Raji (cell line): ENCODE data around the gene ZFHX3.

Experiments used
- POLR2A ChIP-seq: IDR thresholded peaks from 2 replicates; pipeline ENCODE4 v1.6.1; 2011; ENCODE audit warnings: low read depth, low read length, control low read depth; ENCODE audit not compliant: insufficient read depth

The ZFHX3 gene, protein sequence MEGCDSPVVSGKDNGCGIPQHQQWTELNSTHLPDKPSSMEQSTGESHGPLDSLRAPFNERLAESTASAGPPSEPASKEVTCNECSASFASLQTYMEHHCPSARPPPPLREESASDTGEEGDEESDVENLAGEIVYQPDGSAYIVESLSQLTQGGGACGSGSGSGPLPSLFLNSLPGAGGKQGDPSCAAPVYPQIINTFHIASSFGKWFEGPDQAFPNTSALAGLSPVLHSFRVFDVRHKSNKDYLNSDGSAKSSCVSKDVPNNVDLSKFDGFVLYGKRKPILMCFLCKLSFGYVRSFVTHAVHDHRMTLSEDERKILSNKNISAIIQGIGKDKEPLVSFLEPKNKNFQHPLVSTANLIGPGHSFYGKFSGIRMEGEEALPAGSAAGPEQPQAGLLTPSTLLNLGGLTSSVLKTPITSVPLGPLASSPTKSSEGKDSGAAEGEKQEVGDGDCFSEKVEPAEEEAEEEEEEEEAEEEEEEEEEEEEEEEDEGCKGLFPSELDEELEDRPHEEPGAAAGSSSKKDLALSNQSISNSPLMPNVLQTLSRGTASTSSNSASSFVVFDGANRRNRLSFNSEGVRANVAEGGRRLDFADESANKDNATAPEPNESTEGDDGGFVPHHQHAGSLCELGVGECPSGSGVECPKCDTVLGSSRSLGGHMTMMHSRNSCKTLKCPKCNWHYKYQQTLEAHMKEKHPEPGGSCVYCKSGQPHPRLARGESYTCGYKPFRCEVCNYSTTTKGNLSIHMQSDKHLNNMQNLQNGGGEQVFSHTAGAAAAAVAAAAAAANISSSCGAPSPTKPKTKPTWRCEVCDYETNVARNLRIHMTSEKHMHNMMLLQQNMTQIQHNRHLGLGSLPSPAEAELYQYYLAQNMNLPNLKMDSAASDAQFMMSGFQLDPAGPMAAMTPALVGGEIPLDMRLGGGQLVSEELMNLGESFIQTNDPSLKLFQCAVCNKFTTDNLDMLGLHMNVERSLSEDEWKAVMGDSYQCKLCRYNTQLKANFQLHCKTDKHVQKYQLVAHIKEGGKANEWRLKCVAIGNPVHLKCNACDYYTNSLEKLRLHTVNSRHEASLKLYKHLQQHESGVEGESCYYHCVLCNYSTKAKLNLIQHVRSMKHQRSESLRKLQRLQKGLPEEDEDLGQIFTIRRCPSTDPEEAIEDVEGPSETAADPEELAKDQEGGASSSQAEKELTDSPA (N-terminal part only)

DNA sequence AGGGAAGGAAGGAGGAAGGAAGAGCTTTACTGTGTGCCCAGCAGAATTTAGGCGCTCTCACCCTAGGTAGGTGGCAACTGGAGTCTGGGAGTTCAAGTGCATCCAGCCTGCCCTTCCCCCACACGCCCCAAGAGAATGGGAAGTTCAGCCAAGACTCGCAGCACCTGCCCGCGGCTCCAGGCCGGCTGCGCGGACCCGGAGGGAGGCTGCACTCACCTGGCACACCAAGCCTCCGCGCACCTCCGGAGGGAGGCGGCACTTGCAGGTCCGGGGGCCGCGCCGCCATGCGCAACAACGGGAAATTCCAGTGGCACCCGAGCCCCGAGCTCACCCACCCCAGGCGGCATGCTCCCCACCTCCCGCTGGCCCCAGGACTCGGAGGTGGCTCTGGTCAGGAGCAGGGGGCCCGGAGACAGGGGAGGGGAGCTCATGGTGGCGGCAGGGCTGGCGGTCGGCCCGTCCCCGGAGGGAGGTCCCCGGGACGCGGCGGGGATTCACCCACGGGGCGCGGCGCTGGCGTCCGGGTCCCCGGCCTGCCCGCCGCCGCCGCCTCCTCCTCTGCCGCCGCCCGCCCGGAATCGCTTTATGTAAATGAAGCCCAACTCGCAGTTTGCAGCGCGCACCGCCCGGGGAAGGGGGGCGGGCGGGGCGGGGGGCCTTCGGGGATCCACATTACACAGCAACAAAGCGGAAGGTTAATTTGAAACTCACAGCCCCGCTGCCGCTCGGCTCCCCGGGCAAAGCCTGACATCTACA is at the start of gene ZFHX3:
Gene ZFHX3 (minus strand): TSS at position 593 of the 756 bp plus-strand sequence. CDS start 87,983 bp downstream, outside the sequence.
- no peak for TF ChIP-seq POLR2A

DNA sequence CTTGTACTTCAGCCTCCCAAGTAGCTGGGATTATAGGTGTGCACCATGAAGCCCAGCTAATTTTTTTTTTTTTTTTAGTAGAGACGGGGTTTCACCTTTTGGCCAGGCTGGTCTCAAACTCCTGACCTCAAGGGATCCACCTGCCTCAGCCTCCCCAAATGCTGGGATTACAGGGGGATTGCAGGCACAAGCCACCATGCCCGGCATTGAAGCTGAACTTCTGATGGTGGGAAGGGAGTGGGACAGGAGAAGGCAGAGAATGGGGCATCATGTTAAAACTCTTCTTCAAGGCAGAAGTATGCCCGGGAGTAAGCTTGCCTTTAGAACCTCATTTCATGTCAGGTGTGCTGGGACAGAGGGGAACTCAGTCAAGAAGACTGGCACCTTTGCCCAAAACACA is 48.6 kb upstream of the ZFHX3 start:
- TF ChIP-seq POLR2A: no peak

DNA sequence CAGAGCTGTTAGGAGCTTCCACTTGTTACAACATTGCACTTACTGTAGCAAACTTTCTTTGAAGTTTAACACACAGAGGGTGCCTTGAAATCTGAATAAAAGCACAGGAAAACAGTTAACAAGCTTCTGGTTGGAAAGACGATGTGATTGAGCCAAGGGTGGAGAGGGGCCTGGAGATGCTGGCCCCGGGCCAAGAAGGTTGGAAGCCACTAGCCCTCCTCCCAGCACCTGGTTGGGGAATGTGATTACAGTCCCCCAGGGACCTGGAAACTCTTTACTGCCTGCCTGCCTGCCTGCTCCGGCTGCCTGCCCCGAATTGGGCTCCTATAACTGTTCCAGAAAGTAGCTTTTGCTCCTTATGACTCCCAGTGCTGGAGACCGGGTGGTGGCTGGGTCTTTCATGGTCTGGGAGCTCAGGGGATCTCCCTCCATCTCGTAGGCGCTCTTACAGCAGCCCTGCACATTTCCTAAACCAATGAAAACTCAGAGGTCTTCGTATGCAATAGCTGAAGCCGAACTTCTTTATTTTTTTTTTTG is 48.0 kb upstream of the ZFHX3 start:
- no peak for TF ChIP-seq POLR2A

DNA sequence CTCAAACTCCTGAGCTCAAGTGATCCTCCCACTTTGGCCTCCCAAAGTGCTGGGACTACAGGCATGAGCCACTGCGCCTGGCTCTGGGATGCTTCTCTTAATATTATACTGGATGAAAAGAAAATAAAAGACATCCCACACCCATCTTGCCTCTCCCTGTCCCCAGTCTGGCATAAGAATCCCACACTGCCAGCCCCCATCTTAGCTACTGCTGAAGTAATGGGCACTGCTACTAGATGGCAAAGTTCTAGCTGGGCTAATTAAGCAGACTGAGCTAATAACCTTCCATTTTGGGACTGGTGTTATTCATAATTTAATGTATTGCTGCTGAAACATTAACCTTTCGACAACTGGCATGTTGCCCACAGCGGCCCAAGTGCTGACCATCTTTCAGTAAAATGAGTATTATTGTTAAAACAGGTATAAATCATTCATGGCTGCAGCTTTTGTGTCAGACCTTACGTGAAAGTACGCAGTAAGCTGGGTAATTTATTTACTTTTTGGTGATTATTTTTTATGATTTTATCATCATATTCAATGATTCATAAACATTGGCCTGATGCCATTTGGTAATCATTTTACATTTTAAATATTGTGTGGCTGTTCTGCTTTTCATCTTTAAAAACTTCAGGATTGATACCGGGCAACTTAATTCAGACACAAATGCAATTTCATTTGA is 47.4 kb upstream of the ZFHX3 start:
- no peak for TF ChIP-seq POLR2A

DNA sequence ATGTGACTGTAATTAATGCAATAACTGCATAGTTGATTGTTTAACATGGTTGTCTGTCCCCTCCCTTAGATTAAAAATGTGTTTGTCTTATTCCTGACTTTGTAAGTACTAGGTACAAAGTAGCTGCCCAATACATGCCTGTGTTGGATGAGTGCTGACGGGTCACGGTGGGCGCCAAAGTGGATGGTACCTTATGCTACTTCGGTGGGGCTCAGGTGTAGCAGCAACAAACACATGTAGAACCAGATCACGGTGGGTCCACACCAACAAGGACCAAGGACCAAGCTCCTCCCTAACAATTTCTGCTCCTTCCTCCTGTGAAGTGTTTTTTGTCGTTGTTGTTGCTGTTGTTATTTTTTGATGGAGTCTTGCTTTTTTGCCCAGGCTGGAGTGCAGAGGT is 46.4 kb upstream of the ZFHX3 start:
- TF ChIP-seq POLR2A: no peak

DNA sequence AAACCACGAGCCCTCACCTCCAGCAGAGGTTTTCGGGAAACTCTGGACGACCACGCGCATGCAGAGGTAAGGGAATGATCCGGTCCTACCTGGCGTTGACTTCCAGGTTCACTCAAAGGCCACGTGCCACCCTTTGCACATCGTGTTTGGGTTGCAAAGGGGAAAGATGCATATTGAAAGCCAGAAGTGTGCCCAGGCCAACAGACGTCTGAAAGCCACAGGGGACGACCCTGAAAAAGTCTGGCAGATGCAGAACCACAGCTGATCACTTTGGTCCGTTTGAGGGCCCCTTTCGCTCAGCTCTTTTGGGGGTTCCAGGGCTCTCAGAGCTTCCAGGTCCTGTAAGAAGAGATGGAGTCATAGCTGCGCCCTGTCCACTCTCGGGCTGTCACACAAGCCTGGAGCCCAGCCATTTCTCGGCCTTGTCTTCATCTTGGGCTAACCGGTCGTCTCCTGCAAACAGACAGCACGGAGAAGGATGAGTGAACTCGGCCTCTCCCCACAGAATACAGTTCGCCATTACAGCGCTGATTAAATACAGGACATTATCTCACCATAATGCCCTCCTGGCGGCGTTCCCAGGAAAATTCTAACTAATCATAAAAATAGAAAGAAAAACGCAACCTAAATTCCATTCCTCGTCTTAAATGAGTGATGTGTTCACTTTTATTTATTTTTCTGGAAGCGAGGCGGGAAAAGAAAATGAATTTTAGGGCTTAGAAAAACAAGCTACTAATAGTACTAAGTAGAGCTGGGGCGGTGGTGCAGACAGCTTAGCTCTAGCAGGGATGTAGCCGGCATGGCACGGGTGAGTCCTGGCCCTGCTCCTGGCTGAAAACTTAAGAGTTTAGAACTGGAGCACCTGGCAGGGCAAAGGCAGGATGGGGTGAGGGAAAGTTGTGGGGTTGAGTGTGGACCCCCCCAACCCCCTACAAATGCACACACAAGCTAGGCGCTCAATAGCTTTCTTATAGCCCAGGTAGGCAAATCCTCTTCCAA is 45.5 kb upstream of the ZFHX3 start:
- no peak for TF ChIP-seq POLR2A

DNA sequence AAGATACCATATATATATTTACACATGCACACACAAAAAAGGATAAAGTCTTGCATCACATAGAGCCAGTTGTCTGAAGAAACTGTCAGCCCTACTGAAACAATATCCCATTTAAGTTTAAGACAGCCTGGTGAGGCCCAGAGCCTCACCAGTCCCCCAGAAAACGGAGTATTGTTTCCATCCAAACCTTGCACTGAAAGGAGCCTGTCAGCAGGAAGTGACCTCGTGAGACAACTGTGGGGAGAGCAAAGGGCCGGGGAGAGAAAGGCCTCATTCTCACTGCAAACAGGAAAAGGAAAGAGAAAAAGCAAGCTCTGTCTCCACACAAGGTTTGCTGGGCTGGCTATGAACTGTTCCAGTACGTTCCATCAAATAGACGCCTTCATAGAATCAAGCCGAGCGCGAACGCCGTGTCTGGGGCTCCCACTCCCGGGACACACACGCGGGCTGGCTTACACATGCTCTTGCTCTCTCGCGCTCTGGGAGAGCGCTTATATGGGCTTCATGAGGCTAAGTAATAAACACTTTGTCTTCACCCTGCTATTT is 44.4 kb upstream of the ZFHX3 start:
- no peak for TF ChIP-seq POLR2A

DNA sequence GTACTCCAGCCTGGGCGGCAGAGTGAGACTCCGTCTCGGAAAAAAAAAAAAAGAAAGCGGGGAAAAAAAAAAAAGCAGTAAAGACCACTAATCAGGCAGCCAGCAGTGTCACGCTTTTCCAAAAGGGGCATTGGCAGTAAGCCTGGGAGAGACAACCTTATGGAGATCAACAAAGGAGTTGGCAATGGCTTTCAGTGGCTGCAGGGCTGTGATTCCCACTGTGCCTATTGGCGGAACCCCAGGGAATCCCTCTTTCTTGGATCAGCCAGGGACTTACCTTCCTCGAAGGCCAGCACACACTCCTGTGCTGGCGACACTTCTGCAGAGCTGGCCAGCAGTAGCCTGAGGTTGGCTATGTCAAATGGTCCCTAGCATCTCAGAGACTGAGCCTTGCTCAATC is 43.2 kb upstream of the ZFHX3 start:
- TF ChIP-seq POLR2A: no peak

DNA sequence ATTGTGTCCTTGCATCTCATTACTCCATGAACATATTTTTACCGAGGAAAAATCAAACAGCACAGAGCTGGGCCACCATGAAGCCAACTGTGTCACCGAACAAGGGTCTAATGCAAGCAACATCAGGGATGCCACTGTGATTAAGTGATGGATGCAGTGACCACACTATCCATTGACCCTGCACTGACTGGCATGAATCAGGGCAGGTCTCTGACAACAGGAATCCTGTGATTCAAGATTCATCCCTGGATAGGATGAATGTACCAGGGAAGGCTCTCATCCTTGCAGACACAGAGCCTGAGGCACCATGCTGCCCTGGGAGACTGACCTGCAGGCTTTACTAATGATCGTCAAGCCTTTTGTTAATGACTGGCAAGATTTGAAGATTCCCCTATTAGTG is 41.5 kb upstream of the ZFHX3 start:
- no peak for TF ChIP-seq POLR2A

DNA sequence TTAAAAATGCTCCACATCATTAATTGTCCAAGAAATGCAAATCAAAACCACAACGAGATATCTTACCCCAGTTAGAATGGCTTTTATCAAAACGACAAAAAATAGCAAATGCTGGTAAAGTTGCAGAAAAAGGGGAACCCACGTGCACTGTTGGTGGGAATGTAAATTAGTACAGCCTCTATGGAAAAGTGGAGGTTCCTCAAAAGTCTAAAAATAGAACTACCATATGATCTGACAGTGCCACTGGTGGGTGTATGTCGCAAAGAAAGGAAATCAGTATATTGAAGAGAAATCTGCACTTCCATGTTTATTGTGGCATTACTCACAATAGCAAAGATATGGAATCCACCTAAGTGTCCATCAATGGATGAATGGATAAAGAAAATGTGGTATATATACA is 38.2 kb upstream of the ZFHX3 start:
- TF ChIP-seq POLR2A: no peak

DNA sequence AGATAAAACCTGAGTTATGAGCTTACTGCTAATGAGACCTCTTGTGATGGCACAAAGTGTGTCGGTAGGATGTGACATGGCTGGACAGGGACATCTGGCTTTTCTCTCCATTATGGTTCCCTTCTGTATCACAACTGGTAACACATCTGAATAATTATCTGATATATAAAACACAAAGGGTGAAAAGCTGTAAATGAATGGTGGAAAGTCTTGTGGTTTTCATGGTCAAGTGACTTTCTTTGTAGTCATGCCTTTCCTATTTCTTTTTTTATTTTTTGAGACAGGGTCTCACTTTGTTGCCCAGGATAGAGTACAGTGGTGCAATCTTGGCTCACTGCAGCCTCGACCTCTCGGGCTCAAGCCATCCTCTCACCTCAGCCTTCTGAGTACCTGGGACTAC is 35.3 kb upstream of the ZFHX3 start:
- TF ChIP-seq POLR2A: no peak

DNA sequence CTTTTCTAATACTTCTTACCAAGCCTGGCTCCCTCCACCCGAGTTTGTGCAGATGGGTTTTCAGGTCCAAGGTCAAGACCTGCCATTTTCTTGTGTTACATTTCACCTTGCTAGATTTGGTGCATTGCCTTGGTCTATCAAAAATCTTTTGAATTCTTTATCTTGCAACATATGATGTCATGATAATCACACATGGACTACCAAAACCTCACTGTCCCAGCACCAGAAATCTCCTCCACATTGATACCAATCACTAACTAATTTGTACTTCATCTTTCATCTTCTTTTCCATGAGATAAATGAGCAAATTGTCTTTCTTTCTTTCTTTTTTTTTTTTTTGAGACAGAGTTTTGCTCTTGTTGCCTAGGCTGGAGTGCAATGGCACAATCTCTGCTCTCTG is 33.0 kb upstream of the ZFHX3 start:
- no peak for TF ChIP-seq POLR2A

DNA sequence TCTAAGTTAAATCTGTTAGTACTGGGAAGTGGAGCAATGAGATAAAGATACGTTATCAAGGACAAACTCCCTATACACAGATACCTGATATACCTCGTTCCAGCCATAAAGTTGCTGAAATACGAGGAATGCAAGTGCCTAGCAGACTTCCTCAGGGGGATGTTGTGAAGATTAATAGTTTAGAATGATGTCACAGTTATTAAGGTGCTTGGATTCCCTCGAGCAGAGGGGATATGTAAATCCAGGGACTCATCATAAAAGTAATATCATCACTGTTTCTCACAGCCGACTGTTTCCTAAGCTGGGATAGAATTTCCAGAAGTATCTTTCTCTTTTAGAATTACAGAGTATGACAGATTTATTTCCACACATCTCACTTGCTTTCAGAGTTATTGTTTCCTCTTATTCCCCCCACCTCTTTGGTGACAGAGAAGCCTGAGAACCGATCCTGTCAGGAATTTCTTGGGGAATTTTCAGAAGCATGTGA is 28.4 kb upstream of the ZFHX3 start:
- TF ChIP-seq POLR2A: no peak

DNA sequence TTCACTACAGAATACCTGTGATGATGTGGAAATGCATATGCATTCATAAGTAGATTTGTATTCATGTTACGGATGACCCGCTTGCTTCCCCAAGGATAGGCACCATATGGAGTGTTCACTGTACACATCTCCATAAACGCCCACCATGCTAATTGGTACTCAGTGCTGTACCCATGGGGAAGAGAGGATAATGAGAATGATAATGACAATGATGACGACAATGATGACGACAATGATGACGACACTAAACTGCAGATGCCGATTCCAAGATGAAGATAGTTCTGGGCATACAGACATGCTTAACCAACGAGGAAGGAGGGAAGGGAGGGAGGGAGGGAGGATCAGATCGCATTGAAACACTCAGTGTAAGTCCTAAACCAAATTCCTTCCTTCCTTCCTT is 26.5 kb upstream of the ZFHX3 start:
- TF ChIP-seq POLR2A: no peak
